Measurements from ENCODE around the gene DRAM2. TPM values are rescaled to one million over a fixed set of nuclear protein-coding genes. Genes with fewer than 3 reads are reported as not detected.
A peak's percentile ranks its signal among the peaks of the same experiment; 100 is the strongest.

The DRAM2 gene
- total RNA-seq, 1 experiment from 2014 or later = 17.0 TPM

DNA sequence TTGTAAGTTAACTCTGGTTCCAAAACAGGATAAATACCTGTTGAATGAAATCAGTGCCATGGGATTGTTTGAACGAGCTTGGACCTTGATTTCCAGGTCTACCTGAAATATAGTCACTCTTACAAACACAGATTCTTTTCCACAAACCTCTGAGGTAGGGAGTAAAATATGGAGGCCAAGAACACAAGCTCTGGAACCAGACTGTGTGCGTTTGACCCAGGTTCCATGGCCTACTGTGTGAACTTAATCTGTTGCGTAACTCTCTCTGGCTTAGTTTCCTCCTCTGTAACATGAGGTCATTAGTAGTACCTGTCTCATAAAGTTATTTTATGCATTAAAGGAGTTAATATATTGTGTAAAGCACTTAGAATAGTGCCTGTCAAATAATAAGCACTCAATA, 35.5 kb upstream of the DRAM2 start:
- H3K4me3 ChIP-seq (ENCODE audit: low read depth, low read length, poor library complexity, severe bottlenecking) = no peak overlapping the region
- no peaks in the 10 kb centered on the region for H3K9me3 ChIP-seq (ENCODE audit: low read depth, low read length, poor library complexity, severe bottlenecking)
- BruUV-seq (replicated peaks) = no TSS peak
- intact Hi-C loops (cut with micrococcal nuclease; ENCODE audit: unreplicated experiment) = no loop called here
- DNase-seq (ENCODE audit: low spot score) = no peak
- H3K4me1 ChIP-seq (ENCODE audit: insufficient read depth, low read length, poor library complexity, severe bottlenecking) = peaks cover 16% of the 10 kb centered on the region
- CTCF ChIA-PET = no interaction called here
- peaks cover 5% of the 10 kb centered on the region for H3K36me3 ChIP-seq (ENCODE audit: insufficient read depth, low read length, poor library complexity, severe bottlenecking)
- H3K27ac ChIP-seq (ENCODE audit: low read depth, low read length, poor library complexity, severe bottlenecking) = no peak overlapping the region
- POLR2A ChIA-PET (ENCODE audit: low non-redundant PET) = no interaction called here
- no peaks in the 10 kb centered on the region for H3K27me3 ChIP-seq (replicated peaks; ENCODE audit: insufficient read depth, low read depth, low read length, poor library complexity)
- TF ChIP-seq EZH2 (IDR thresholded peaks at IDR 0.05; ENCODE audit: borderline replicate concordance, low read depth, low read length, poor library complexity, severe bottlenecking) = no peak
- TF ChIP-seq, protein P1, sequence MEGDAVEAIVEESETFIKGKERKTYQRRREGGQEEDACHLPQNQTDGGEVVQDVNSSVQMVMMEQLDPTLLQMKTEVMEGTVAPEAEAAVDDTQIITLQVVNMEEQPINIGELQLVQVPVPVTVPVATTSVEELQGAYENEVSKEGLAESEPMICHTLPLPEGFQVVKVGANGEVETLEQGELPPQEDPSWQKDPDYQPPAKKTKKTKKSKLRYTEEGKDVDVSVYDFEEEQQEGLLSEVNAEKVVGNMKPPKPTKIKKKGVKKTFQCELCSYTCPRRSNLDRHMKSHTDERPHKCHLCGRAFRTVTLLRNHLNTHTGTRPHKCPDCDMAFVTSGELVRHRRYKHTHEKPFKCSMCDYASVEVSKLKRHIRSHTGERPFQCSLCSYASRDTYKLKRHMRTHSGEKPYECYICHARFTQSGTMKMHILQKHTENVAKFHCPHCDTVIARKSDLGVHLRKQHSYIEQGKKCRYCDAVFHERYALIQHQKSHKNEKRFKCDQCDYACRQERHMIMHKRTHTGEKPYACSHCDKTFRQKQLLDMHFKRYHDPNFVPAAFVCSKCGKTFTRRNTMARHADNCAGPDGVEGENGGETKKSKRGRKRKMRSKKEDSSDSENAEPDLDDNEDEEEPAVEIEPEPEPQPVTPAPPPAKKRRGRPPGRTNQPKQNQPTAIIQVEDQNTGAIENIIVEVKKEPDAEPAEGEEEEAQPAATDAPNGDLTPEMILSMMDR (conservative IDR thresholded peaks at IDR 0.05; ENCODE audit: low read depth, low read length) = no peak

DNA sequence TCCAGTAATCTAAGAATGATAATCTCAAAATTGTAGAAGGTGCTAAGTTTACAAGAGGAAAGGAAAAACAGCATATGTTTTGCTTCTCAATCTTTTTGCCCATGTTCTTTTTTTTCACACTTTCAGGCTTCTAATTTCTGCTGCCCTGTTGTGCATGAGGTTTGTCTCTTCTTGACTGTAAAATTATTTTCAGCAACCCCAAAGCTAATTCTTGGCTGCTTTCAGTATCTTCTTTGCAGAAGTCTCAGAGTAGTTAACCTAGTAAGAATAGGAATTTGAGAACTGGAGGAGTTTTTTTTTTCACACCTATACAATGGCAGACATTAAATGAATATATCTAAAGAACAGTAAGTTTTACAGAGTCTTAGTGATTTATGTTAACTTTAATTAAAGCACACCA, 34.2 kb upstream of the DRAM2 start:
- H3K36me3 ChIP-seq (ENCODE audit: insufficient read depth, low read length, poor library complexity, severe bottlenecking) = peaks cover 5% of the 10 kb centered on the region
- ChIA-PET POLR2A (ENCODE audit: low non-redundant PET) (no interaction called here), CTCF (no interaction called here)
- no peaks in the 10 kb centered on the region for H3K9me3 ChIP-seq (ENCODE audit: low read depth, low read length, poor library complexity, severe bottlenecking)
- BruUV-seq (replicated peaks) = no TSS peak
- H3K4me3 ChIP-seq (ENCODE audit: low read depth, low read length, poor library complexity, severe bottlenecking) = no peak overlapping the region
- intact Hi-C loops (cut with micrococcal nuclease; ENCODE audit: unreplicated experiment) = no loop called here
- DNase-seq (ENCODE audit: low spot score) = no peak
- peaks cover 20% of the 10 kb centered on the region for H3K4me1 ChIP-seq (ENCODE audit: insufficient read depth, low read length, poor library complexity, severe bottlenecking)
- no peak overlapping the region for H3K27ac ChIP-seq (ENCODE audit: low read depth, low read length, poor library complexity, severe bottlenecking)
- no peak for TF ChIP-seq EZH2 (IDR thresholded peaks at IDR 0.05; ENCODE audit: borderline replicate concordance, low read depth, low read length, poor library complexity, severe bottlenecking)
- TF ChIP-seq, protein P1 (conservative IDR thresholded peaks at IDR 0.05; ENCODE audit: low read depth, low read length) = no peak
- no peaks in the 10 kb centered on the region for H3K27me3 ChIP-seq (replicated peaks; ENCODE audit: insufficient read depth, low read depth, low read length, poor library complexity)

DNA sequence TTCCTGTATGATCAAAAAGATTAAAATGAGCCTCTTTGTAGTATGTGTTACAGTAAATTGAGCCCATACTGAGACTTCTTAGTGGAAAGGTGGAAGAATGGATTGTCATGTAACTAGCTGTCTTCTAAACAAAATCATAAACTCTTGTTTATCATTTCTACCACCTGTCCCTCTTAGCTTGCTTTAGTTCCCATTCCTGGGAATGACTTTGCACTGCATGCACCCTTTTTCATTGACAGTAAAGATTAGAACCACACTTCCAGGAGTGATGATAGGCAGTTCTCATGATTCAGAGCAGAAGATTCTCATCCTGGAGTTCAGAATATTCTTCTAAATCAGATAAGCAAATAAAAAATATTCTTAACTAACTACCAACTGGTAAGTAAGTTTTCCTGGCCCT, 32.6 kb upstream of the DRAM2 start:
- TF ChIP-seq, protein P1 (conservative IDR thresholded peaks at IDR 0.05; ENCODE audit: low read depth, low read length) = no peak
- TF ChIP-seq EZH2 (IDR thresholded peaks at IDR 0.05; ENCODE audit: borderline replicate concordance, low read depth, low read length, poor library complexity, severe bottlenecking) = no peak
- peak overlapping the region; percentile 26 for H3K27ac ChIP-seq (ENCODE audit: low read depth, low read length, poor library complexity, severe bottlenecking)
- H3K27me3 ChIP-seq (replicated peaks; ENCODE audit: insufficient read depth, low read depth, low read length, poor library complexity) = no peaks in the 10 kb centered on the region
- BruUV-seq (replicated peaks) = no TSS peak
- POLR2A ChIA-PET (ENCODE audit: low non-redundant PET) = no interaction called here
- peaks cover 10% of the 10 kb centered on the region for H3K36me3 ChIP-seq (ENCODE audit: insufficient read depth, low read length, poor library complexity, severe bottlenecking)
- CTCF ChIA-PET = no interaction called here
- no peak overlapping the region for H3K4me3 ChIP-seq (ENCODE audit: low read depth, low read length, poor library complexity, severe bottlenecking)
- peak; percentile 7 for DNase-seq (ENCODE audit: low spot score)
- intact Hi-C loops (cut with micrococcal nuclease; ENCODE audit: unreplicated experiment) = no loop called here
- peaks cover 20% of the 10 kb centered on the region for H3K4me1 ChIP-seq (ENCODE audit: insufficient read depth, low read length, poor library complexity, severe bottlenecking)
- H3K9me3 ChIP-seq (ENCODE audit: low read depth, low read length, poor library complexity, severe bottlenecking) = no peaks in the 10 kb centered on the region

Measured in A673 (cell line).